HG03571 (cell line): ENCODE data around the gene PRSS38.
"Not testable (repeated sequence)": the region's sequence is repeated elsewhere in the genome, so short reads cannot be mapped to it uniquely, and the experiment has no call there.

ENCODE experiments used
- ATAC-seq: cut with Tn5 transposase; IDR thresholded peaks from one replicate; pipeline ENCODE4 v1.9.1; 2021; ENCODE audit not compliant: unreplicated experiment

The PRSS38 gene

GRCh38 chr1:227838181-227838580 lies 22.7 kb downstream of the PRSS38 start:
- ATAC-seq, result no peak

DNA sequence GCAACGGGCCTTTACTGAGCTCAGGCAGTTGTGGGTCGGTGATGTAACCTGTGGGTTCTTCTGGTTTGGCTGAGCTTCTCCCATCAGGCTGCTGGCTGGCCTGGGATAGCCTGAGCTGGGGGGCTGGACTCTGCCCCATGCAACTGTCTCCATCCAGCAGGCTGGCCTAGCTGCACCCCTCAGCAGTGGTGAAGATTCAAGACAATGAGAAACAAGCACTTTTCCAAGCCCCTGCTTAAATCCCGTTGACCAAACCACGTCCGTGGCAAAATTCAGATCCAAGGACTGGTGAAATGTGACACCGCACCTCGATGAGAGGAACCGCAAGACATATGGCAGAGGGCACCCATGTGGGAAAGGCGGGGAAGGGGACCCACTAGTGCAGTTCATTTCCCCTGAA lies 25.6 kb downstream of the PRSS38 start:
- no peak for ATAC-seq

GRCh38 chr1:227844320-227845146 lies 29.1 kb downstream of the PRSS38 start:
- no peak for ATAC-seq

- ATAC-seq, result no peak
These were observed 29.6 kb downstream of the PRSS38 start for GRCh38 chr1:227845147-227845458.

GRCh38 chr1:227845519-227845918 lies 30.0 kb downstream of the PRSS38 start:
- no peak for ATAC-seq

DNA sequence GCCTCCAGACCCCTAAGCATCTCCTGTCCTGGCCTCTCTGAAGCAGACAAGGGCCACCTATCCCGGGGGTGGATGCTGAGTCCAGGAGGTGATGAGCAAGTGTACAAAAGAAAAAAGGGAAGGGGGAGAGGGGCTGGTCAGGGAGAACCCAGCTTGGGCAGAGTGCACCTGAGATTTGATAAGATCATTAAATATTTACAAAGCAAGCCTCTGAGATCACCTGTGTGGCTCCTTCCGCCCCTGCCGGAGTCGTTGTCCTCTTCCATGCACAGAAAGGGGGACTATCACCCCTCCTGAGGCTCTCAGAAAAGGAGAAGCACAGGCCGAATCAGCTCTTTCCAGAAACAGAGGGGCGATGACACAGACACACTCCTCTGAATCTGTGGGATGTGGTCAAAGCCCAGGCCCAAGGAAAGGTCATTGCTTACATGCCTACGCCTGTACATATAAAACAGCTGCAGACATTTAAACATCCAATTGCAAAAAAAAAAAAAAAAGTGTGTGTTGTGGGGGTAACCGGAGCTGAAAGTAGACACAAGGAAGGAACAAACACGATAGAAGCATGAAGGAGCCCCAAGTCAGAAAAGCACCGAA lies 30.9 kb downstream of the PRSS38 start:
- ATAC-seq, result no peak

- ATAC-seq, result not testable (repeated sequence)
These were observed 31.6 kb downstream of the PRSS38 start for GRCh38 chr1:227847046-227847445.

DNA sequence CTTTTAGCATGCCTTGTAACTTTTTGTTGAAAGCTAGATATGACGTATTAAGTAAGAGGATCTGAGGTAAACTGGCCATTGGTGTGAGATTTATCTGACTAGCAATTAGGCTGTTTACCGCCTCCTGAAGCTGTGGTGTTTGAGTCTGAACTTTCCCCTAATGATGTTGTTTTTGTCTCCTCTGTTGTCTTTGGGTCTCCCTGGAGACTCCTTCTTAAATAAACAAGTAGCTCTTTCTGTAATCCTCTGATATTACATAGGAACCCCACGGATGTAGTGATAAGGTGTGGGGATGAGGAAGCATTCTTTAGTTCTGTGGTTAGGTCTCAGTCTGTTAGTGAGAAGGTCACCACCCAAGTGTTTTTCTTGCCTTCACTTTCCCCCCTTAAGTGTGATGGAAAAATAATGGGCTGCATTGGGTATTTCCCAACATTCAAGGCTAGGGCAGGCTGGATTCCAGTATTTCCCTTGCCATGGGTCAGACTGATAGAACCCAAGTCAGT lies 33.0 kb downstream of the PRSS38 start:
- ATAC-seq, result no peak

DNA sequence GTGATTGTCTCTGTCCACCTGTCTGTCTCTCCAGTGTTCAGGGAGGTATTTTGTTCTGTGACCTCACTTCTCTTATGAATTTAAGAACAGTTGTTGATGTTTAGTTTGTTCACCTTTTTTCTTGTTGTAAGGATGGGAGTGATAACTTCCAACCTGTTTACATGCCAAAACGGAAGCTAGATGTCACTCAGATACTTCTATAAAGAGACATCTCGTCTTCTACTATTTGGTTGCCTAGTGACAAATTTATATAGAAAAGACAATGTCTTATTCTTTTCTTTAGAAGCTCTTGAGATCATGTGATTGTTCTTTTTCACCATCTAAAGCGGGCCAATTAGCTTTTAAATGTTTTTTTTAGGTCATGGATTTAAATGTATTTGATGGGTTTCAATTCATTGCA lies 33.8 kb downstream of the PRSS38 start:
- ATAC-seq, result no peak

- no peak for ATAC-seq
These were observed 38.7 kb downstream of the PRSS38 start for GRCh38 chr1:227854189-227854588.

- no peak for ATAC-seq
These were observed 40.2 kb downstream of the PRSS38 start for GRCh38 chr1:227855687-227856086.

DNA sequence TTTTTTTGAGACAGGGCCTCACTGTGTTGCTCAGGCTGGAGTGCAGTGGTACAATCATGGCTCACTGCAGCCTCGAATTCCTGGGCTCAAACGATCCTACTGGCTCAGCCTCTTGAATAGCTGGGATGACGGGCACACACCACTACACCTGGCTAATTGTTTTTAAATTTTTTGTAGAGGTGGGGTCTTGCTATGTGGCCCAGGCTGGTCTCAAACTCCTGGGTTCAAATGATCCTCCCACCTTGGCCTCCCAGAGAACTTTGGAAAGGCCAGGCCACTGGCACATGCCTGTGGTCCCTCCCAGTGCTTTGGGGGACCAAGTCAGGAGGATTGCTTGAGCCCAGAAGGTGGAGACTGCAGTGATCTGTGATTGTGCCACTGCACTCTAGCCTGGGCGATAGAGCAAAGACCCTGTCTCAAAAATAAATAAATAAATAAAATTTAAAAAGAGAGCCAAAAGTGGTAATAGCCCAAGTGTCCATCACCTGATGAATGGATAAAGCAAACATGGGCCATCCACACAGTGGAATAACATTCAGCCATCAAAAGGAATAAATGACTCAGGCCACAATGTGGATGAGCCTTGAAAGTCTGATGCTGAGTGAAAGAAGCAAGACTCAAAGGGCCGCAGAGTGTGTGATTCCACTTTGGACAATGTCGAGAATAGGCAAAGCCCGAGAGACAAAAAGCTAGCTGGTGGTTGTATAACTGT lies 40.8 kb downstream of the PRSS38 start:
- no peak for ATAC-seq

GRCh38 chr1:227864882-227865281 lies 49.4 kb downstream of the PRSS38 start:
- ATAC-seq, result no peak

DNA sequence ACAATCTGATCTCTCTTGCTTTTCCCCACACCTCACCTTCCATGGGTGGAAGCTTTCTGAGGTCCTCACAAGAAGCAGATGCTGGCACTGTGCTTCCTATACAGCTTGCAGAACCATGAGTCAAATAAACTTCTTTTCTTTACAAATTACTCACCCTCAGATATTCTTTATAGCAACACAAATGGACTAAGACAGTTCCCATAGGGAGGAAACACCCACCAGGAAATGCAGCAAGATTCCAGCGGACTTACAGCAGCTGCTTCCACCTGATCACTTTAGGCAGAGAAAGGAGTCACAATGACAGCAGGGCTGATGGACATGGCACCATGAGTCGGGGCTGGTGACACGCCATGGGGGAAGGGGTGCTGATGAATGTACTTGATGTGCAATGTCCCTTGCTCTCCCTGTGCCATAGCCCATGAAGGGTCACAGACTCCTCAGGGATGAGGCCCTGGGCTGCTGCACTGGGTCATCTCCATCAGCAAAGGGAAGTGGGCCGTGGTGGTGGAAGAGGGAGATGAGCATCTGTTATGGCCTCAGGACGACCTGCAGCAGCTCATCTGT lies 53.9 kb downstream of the PRSS38 start:
- ATAC-seq, result no peak

- no peak for ATAC-seq
These were observed 54.4 kb downstream of the PRSS38 start for GRCh38 chr1:227869851-227870305.

DNA sequence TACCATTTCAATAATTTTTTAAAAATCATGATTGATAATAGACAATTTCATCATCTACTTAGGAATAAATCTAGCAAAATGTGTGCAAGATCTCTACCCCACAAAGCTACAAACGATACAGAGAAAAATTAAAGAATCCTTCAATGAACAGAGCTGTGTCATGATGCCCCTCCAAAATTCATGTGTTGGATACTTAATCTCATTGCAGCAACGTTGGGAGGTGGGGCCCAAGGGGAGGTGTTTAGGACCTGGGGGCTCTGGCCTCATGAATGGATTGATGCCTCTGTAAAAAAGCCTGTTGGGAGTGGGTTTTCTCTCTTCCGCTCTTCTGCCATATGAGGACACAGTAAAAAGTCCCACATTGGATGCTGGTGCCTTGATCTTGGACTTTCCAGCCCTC lies 54.9 kb downstream of the PRSS38 start:
- no peak for ATAC-seq

DNA sequence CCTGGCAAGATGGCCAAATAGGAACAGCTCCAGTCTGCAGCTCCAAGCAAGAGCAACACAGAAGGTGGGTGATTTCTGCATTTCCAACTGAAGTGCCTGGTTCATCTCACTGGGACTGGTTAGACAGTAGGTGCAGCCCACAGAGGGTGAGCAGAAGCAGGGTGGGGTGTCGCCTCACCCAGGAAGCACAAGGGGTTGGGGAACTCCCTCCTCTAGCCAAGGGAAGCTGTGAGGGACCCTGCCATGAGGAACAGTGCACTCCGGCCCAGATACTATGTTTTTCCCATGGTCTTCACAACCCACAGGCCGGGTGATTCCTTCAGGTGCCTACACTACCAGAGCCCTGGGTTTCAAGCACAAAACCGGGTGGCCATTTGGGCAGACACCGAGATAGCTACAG lies 56.4 kb downstream of the PRSS38 start:
- not testable (repeated sequence) for ATAC-seq

- not testable (repeated sequence) for ATAC-seq
These were observed 62.3 kb downstream of the PRSS38 start for GRCh38 chr1:227877810-227878209.

DNA sequence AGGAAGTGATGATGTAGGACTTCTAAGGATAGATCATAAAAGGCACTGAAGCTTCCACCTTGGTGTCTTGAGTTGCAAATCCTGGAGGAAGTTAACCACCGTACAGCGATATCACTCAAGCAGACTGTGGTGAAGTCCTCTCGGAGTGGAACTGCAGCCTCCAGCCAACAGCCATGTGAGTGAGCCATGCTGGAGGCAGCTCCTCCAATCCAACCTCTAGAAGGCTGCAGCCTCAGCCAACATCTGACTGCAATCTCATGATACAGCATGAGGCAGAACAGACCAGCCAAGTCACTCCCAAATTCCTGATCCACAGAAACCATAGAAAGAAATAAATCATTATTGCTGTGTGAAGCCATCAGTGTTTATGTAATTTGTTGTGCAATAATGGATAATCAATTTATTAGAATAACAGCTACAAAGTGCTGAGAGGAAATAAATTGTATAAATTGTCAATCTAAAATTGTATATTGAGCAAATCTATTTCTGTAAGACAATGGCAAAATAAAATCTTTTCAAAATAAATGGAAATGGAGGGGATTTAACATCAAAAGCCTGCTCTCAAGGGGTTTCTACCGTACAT lies 65.0 kb downstream of the PRSS38 start:
- ATAC-seq, result no peak

GRCh38 chr1:227883073-227883520 lies 67.6 kb downstream of the PRSS38 start:
- ATAC-seq, result no peak

DNA sequence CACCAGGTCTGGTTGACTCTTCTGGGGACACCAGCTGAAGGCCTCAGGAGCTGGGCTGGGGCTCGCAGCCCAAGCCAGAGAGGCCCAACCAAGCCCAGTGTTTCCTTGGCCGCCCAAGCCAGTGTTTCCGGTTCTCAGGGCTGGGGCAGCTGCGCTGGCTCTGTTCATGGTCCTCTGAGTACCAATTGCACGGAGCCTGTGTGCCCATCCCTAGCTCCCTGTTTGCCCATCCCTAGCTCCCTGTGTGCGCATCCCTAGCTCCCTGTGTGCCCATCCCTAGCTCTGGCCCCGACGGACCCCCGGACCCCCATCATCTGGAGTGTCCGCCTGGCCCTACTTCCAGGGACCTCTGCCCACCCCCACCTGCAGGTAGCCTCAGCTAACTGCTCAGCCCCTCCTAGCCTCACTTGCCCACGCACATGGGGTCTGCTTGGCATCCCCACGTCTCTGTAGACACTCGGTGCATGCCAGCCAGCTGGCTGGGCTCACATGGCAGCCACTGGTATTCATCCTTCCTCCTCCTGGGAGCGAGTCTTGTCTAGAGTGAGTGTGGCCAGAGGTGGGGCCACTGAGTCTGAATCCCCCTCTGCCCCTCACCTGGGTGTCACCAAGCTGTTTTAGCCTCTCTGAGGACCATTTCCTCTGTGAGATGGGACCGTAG lies 68.3 kb downstream of the PRSS38 start:
- no peak for ATAC-seq
